ENCODE results near the gene EIF3I.

DNA sequence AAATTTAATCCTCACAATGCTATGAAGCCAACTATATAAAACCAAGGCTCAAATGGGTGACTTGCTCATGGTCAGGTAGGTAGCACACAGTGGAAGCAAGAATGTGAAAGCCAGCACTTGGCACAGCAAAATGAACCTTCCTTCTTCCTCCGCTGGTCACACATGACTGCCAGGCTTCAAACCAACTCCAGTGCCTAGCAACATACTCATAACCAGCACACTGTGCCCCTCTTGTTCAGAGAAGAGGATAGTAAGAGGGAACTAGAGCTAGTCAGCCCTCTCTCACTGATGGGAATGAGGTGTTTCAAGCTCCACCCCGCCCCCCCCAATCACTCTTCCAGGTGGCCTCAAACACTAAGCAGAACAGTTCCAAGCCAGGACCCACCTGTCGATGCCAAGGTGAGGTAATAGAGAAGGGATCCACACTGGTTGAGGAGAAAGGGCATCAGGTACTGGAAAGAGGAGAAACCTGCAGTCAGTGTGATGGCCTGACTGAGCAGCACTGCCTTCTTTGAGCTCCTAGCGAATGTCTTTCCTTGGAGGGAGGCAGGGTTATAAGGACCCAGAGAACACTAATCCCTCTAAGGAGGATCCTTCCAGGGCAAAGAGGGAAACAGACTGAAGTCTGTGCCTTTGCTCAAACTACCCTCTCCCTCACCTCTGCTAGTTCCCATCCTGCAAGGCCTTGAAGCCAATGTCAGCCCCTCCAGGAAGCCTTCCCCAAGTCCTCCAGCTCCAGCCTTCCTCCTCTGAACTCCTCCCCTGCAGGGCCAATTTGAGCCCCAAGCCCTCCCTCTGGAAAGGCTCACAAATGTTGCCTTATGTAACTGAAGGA is 1.2 kb upstream of the EIF3I start:
- no peak for TF ChIP-seq FOXM1 (IDR thresholded peaks at IDR 0.05; ENCODE audit: borderline replicate concordance)
- TF ChIP-seq TARDBP (IDR thresholded peaks at IDR 0.05) = no peak
- no peak for TF ChIP-seq BHLHE40 (IDR thresholded peaks at IDR 0.05; ENCODE audit: borderline replicate concordance)
- no peak for TF ChIP-seq FOXA1 (IDR thresholded peaks at IDR 0.05)
- no peak for TF ChIP-seq SUZ12 (IDR thresholded peaks at IDR 0.05)
- TF ChIP-seq HDGF (IDR thresholded peaks at IDR 0.05; ENCODE audit: borderline replicate concordance) = no peak
- no peak for TF ChIP-seq SP1 (IDR thresholded peaks at IDR 0.05)
- TF ChIP-seq NFRKB (IDR thresholded peaks at IDR 0.05) = no peak
- no peak for TF ChIP-seq LEF1 (IDR thresholded peaks at IDR 0.05; ENCODE audit: borderline replicate concordance)
- no peak for TF ChIP-seq CTBP1 (IDR thresholded peaks at IDR 0.05; ENCODE audit: borderline replicate concordance)
- TF ChIP-seq FOXK2 (IDR thresholded peaks at IDR 0.05) = no peak
